ENCODE data around the gene KCNJ13. TPM values are rescaled to one million over a fixed set of nuclear protein-coding genes. Genes with fewer than 3 reads are reported as not detected.

Gene KCNJ13
- polyA plus RNA-seq, 1 donor from 2014 or later: 0.09 TPM

- Mint-ChIP-seq H3K27ac (peak overlapping the region in 2 of 3 donors; percentile 12 to 68), H3K4me1 (peaks cover 0 to 4% (median 0%) of the 10 kb centered on the region in 3 donors), H3K27me3 (no peaks in the 10 kb centered on the region), H3K4me3 (no peak overlapping the region), H3K36me3 (peaks cover 3% of the 10 kb centered on the region), H3K9me3 (no peaks in the 10 kb centered on the region)
Observed at GRCh38 chr2:232781765-232782164, 5.4 kb upstream of the KCNJ13 start.

- Mint-ChIP-seq H3K9me3 (no peaks in the 10 kb centered on the region), H3K36me3 (peaks cover 5% of the 10 kb centered on the region), H3K4me1 (peaks cover 0 to 4% (median 0%) of the 10 kb centered on the region in 3 donors), H3K27ac (no peak overlapping the region), H3K27me3 (no peaks in the 10 kb centered on the region), H3K4me3 (no peak overlapping the region)
Observed at GRCh38 chr2:232779934-232780333, 3.6 kb upstream of the KCNJ13 start.

- Mint-ChIP-seq H3K4me1 (peaks cover 0 to 4% (median 0%) of the 10 kb centered on the region in 3 donors), H3K27me3 (no peaks in the 10 kb centered on the region), H3K27ac (no peak overlapping the region), H3K9me3 (no peaks in the 10 kb centered on the region), H3K4me3 (no peak overlapping the region), H3K36me3 (peaks cover 5% of the 10 kb centered on the region)
Observed at GRCh38 chr2:232779465-232779864, 3.1 kb upstream of the KCNJ13 start.

GRCh38 chr2:232777276-232777675 is 911 bp upstream of the KCNJ13 start:
- H3K36me3 Mint-ChIP-seq: peaks cover 2% of the 10 kb centered on the region
- H3K9me3 Mint-ChIP-seq: no peaks in the 10 kb centered on the region
- no peak overlapping the region for H3K4me3 Mint-ChIP-seq
- peaks cover 12 to 17% (median 14%) of the 10 kb centered on the region in 3 donors for H3K4me1 Mint-ChIP-seq
- no peak overlapping the region for H3K27ac Mint-ChIP-seq
- H3K27me3 Mint-ChIP-seq: no peaks in the 10 kb centered on the region

- Mint-ChIP-seq H3K4me3 (no peak overlapping the region), H3K9me3 (no peaks in the 10 kb centered on the region), H3K4me1 (peaks cover 19 to 28% (median 19%) of the 10 kb centered on the region in 3 donors), H3K27me3 (no peaks in the 10 kb centered on the region), H3K36me3 (peaks cover 6% of the 10 kb centered on the region), H3K27ac (no peak overlapping the region)
Observed at GRCh38 chr2:232773815-232774214, 2.5 kb downstream of the KCNJ13 start.

GRCh38 chr2:232772531-232772930 is 3.8 kb downstream of the KCNJ13 start:
- peak overlapping the region in 1 of 3 donors; percentile 74 for H3K27ac Mint-ChIP-seq
- no peaks in the 10 kb centered on the region for H3K27me3 Mint-ChIP-seq
- no peaks in the 10 kb centered on the region for H3K9me3 Mint-ChIP-seq
- peaks cover 19 to 28% (median 19%) of the 10 kb centered on the region in 3 donors for H3K4me1 Mint-ChIP-seq
- H3K36me3 Mint-ChIP-seq: peaks cover 6% of the 10 kb centered on the region
- peak overlapping the region in 2 of 4 donors; percentile 19 to 28 for H3K4me3 Mint-ChIP-seq

- Mint-ChIP-seq H3K4me3 (peak overlapping the region in 1 of 4 donors; percentile 47), H3K27ac (peak overlapping the region in 1 of 3 donors; percentile 42), H3K36me3 (peaks cover 6% of the 10 kb centered on the region), H3K9me3 (no peaks in the 10 kb centered on the region), H3K27me3 (no peaks in the 10 kb centered on the region), H3K4me1 (peaks cover 19 to 28% (median 19%) of the 10 kb centered on the region in 3 donors)
Observed at GRCh38 chr2:232771870-232772269, 4.5 kb downstream of the KCNJ13 start.

GRCh38 chr2:232770207-232770606 is 6.2 kb downstream of the KCNJ13 start:
- no peaks in the 10 kb centered on the region for H3K27me3 Mint-ChIP-seq
- no peak overlapping the region for H3K4me3 Mint-ChIP-seq
- peaks cover 19 to 28% (median 19%) of the 10 kb centered on the region in 3 donors for H3K4me1 Mint-ChIP-seq
- peaks cover 3% of the 10 kb centered on the region for H3K36me3 Mint-ChIP-seq
- no peaks in the 10 kb centered on the region for H3K9me3 Mint-ChIP-seq
- H3K27ac Mint-ChIP-seq: peak overlapping the region in 1 of 3 donors; percentile 24

GRCh38 chr2:232767866-232768265 is 8.5 kb downstream of the KCNJ13 start:
- Mint-ChIP-seq H3K27ac (no peak overlapping the region), H3K4me1 (peaks cover 10 to 22% (median 13%) of the 10 kb centered on the region in 3 donors), H3K9me3 (no peaks in the 10 kb centered on the region), H3K4me3 (no peak overlapping the region), H3K36me3 (peaks cover 6% of the 10 kb centered on the region), H3K27me3 (no peaks in the 10 kb centered on the region)

- Mint-ChIP-seq H3K4me3 (no peak overlapping the region), H3K36me3 (peaks cover 4% of the 10 kb centered on the region), H3K9me3 (no peaks in the 10 kb centered on the region), H3K4me1 (no peaks in the 10 kb centered on the region), H3K27me3 (no peaks in the 10 kb centered on the region), H3K27ac (no peak overlapping the region)
Observed at GRCh38 chr2:232761301-232761907, 15.0 kb downstream of the KCNJ13 start.

- H3K27me3 Mint-ChIP-seq: no peaks in the 10 kb centered on the region
- H3K4me1 Mint-ChIP-seq: peaks cover 0 to 2% (median 0%) of the 10 kb centered on the region in 3 donors
- H3K36me3 Mint-ChIP-seq: peaks cover 3% of the 10 kb centered on the region
- H3K27ac Mint-ChIP-seq: no peak overlapping the region
- H3K4me3 Mint-ChIP-seq: no peak overlapping the region
- no peaks in the 10 kb centered on the region for H3K9me3 Mint-ChIP-seq
Observed at GRCh38 chr2:232757905-232758304, 18.5 kb downstream of the KCNJ13 start.

- peaks cover 0 to 2% (median 0%) of the 10 kb centered on the region in 3 donors for H3K4me1 Mint-ChIP-seq
- H3K27ac Mint-ChIP-seq: no peak overlapping the region
- no peaks in the 10 kb centered on the region for H3K27me3 Mint-ChIP-seq
- H3K4me3 Mint-ChIP-seq: no peak overlapping the region
- H3K9me3 Mint-ChIP-seq: no peaks in the 10 kb centered on the region
- peaks cover 6% of the 10 kb centered on the region for H3K36me3 Mint-ChIP-seq
Observed at GRCh38 chr2:232750135-232750671, 26.2 kb downstream of the KCNJ13 start.

- Mint-ChIP-seq H3K4me1 (peaks cover 0 to 2% (median 0%) of the 10 kb centered on the region in 3 donors), H3K27ac (no peak overlapping the region), H3K36me3 (peaks cover 6% of the 10 kb centered on the region), H3K4me3 (no peak overlapping the region), H3K27me3 (no peaks in the 10 kb centered on the region), H3K9me3 (no peaks in the 10 kb centered on the region)
Observed at GRCh38 chr2:232749331-232749730, 27.0 kb downstream of the KCNJ13 start.

GRCh38 chr2:232748038-232748437 is 28.3 kb downstream of the KCNJ13 start:
- Mint-ChIP-seq H3K27me3 (no peaks in the 10 kb centered on the region), H3K4me1 (peaks cover 0 to 2% (median 0%) of the 10 kb centered on the region in 3 donors), H3K4me3 (no peak overlapping the region), H3K9me3 (no peaks in the 10 kb centered on the region), H3K36me3 (peaks cover 5% of the 10 kb centered on the region), H3K27ac (no peak overlapping the region)

GRCh38 chr2:232744963-232745362 is 31.4 kb downstream of the KCNJ13 start:
- no peaks in the 10 kb centered on the region for H3K9me3 Mint-ChIP-seq
- H3K4me1 Mint-ChIP-seq: peaks cover 0 to 2% (median 0%) of the 10 kb centered on the region in 3 donors
- H3K36me3 Mint-ChIP-seq: peaks cover 5% of the 10 kb centered on the region
- no peak overlapping the region for H3K27ac Mint-ChIP-seq
- H3K27me3 Mint-ChIP-seq: no peaks in the 10 kb centered on the region
- H3K4me3 Mint-ChIP-seq: no peak overlapping the region

GRCh38 chr2:232741972-232742371 is 34.4 kb downstream of the KCNJ13 start:
- Mint-ChIP-seq H3K4me1 (peaks cover 0 to 2% (median 0%) of the 10 kb centered on the region in 3 donors), H3K27ac (peak overlapping the region in 1 of 3 donors; percentile 69), H3K27me3 (no peaks in the 10 kb centered on the region), H3K36me3 (peaks cover 7% of the 10 kb centered on the region), H3K4me3 (no peak overlapping the region), H3K9me3 (no peaks in the 10 kb centered on the region)
